ENCODE data around the gene ZNF341. TPM values are rescaled to one million over a fixed set of nuclear protein-coding genes. Genes with fewer than 3 reads are reported as not detected.

The ZNF341 gene
- total and polyA plus RNA-seq, 9 of the 15 experiments (the other 6 are each of a cell fraction or from before 2014, with no cell fraction given), result 0.08 to 2.6 (median 1.0) TPM

GRCh38 chr20:33812152-33812849 is 80.5 kb downstream of the ZNF341 start (continued):
- peak in 1 of 2 experiments; percentile 18; a peak in 1 of 4 replicates for TF ChIP-seq FOXK2 (conservative IDR thresholded peaks at IDR 0.05 in 1 of 2, IDR thresholded peaks at IDR 0.05 in 1 of 2; ENCODE audit: low read depth in 2 of 2)
- no peak for TF ChIP-seq ZNF398 (CRISPR knock-in tag; IDR thresholded peaks at IDR 0.05)
- peak; percentile 59; the same call in 1 of the 2 replicates for TF ChIP-seq BCOR (IDR thresholded peaks at IDR 0.05)
- TF ChIP-seq RBM39 (optimal IDR thresholded peaks at IDR 0.05; ENCODE audit: low read depth, low read length), result peak; percentile 13
- no peak for TF ChIP-seq ZNF23 (CRISPR knock-in tag; IDR thresholded peaks at IDR 0.05)
- peak; percentile 37; the same call in 1 of the 2 replicates for TF ChIP-seq SMARCE1 (IDR thresholded peaks at IDR 0.05)
- no peak for TF ChIP-seq SOX6 (IDR thresholded peaks at IDR 0.05)
- TF ChIP-seq MNT (conservative IDR thresholded peaks at IDR 0.05), result peak; percentile 21 to 30; a peak in 1 of 4 replicates
- TF ChIP-seq LCOR (CRISPR knock-in tag; IDR thresholded peaks at IDR 0.05), result peak; percentile 18; the same call in 1 of the 2 replicates
- peak; percentile 46; the same call in 1 of the 2 replicates for TF ChIP-seq ARID1B (IDR thresholded peaks at IDR 0.05)

Measured in K562 (cell line).